Thymus (tissue), 14 donors: ENCODE measurements around the gene B3GALNT2. TPM values are rescaled to one million over a fixed set of nuclear protein-coding genes. Genes with fewer than 3 reads are reported as not detected.
A peak's percentile ranks its signal among the peaks of the same experiment; 100 is the strongest.
"Not testable (repeated sequence)": the region's sequence is repeated elsewhere in the genome, so short reads cannot be mapped to it uniquely, and the experiment has no call there.

Experiments
- DNase-seq, 9 donors: peaks; one replicate each; pipeline ENCODE4 v3.0.0-alpha.2; 2013; ENCODE audit warnings: low spot score in 9 of 9, low read depth in 6 of 9, missing footprints in 1 of 9
- H3K27ac ChIP-seq, 2 donors: one replicate each; pipeline ENCODE4 v1.5.1; 2013; ENCODE audit warnings: control low read depth in 1 of 2, low read depth in 1 of 2, low read length in 1 of 2, mild to moderate bottlenecking in 1 of 2, moderate library complexity in 1 of 2
- H3K27me3 ChIP-seq, 2 donors: one replicate each; pipeline ENCODE4 v1.5.1; 2013; ENCODE audit warnings: low read length in 1 of 2; ENCODE audit not compliant: control insufficient read depth in 2 of 2, insufficient read depth in 1 of 2
- H3K36me3 ChIP-seq, 2 donors: one replicate each; pipeline ENCODE4 v1.5.1; 2013; ENCODE audit warnings: low read length in 1 of 2, mild to moderate bottlenecking in 1 of 2, moderate library complexity in 1 of 2; ENCODE audit not compliant: control insufficient read depth in 2 of 2, insufficient read depth in 2 of 2
- H3K4me1 ChIP-seq, 2 donors: one replicate each; pipeline ENCODE4 v1.5.1; 2013; ENCODE audit warnings: low read length in 2 of 2; ENCODE audit not compliant: control insufficient read depth in 2 of 2, insufficient read depth in 2 of 2
- H3K4me3 ChIP-seq, 2 donors: one replicate each; pipeline ENCODE4 v1.5.1; 2013; ENCODE audit warnings: low read length in 2 of 2, control low read depth in 1 of 2, mild to moderate bottlenecking in 1 of 2
- H3K9me3 ChIP-seq, 2 donors: one replicate each; pipeline ENCODE4 v1.5.1; 2013; ENCODE audit warnings: low read length in 1 of 2, mild to moderate bottlenecking in 1 of 2; ENCODE audit not compliant: control insufficient read depth in 2 of 2, insufficient read depth in 1 of 2
- WGBS: extraction: QIAGEN DNeasy Blood & Tissue Kit; methylation state at CpG from one replicate; pipeline ENCODE4 v1.1.7; 2013; 5-methylcytosine and 5-hydroxymethylcytosine counted together
- long read RNA-seq, 10 donors: transcript quantifications; one replicate each; lab custom pipeline, GENCODE V29; 2026
- polyA plus RNA-seq: library from polyadenylated mRNA; stranded (reverse); fragments of 200-250 nt; gene quantifications from one replicate; pipeline ENCODE4 v1.2.3, GENCODE V29; 2013
- total RNA-seq: library from RNA; stranded (reverse); fragments of 120-200 nt; gene quantifications from one replicate; pipeline ENCODE4 v1.2.4, GENCODE V29; 2013
- donor health status: healthy.

Gene B3GALNT2
- 18.9 TPM for total RNA-seq
- 2.8 TPM for polyA plus RNA-seq
- long read RNA-seq, donor 1: 0 reads
- long read RNA-seq, donor 2, partial matches to known transcripts: 0 of 1 reads
- long read RNA-seq, donor 2, other reads (novel, unspliced or antisense): 0 of 1 reads
- long read RNA-seq, donor 3, partial matches to known transcripts: 0 of 2 reads
- long read RNA-seq, donor 3, other reads (novel, unspliced or antisense): 0 of 2 reads
- long read RNA-seq, donor 4, partial matches to known transcripts: 0 of 1 reads
- long read RNA-seq, donor 4, other reads (novel, unspliced or antisense): 0 of 1 reads
- long read RNA-seq, donor 5, partial matches to known transcripts: 0 of 1 reads
- long read RNA-seq, donor 5, other reads (novel, unspliced or antisense): 0 of 1 reads
- long read RNA-seq, donor 6, partial matches to known transcripts: 0 of 4 reads
- long read RNA-seq, donor 6, other reads (novel, unspliced or antisense): 0 of 4 reads
- long read RNA-seq, donor 7, partial matches to known transcripts: 0 of 1 reads
- long read RNA-seq, donor 7, other reads (novel, unspliced or antisense): 0 of 1 reads
- long read RNA-seq, donor 8, partial matches to known transcripts: 0 of 2 reads
- long read RNA-seq, donor 8, other reads (novel, unspliced or antisense): 0 of 2 reads
- long read RNA-seq, donor 9, partial matches to known transcripts: 0 of 2 reads
- long read RNA-seq, donor 9, other reads (novel, unspliced or antisense): 0 of 2 reads
- long read RNA-seq, donor 10, partial matches to known transcripts: 0 of 4 reads
- long read RNA-seq, donor 10, other reads (novel, unspliced or antisense): 0 of 4 reads

- Histone ChIP-seq H3K27ac (peak within 1 kb of the TSS; percentile 91 to 96), H3K4me3 (peak within 1 kb of the TSS; percentile 74 to 84), H3K4me1 (peaks cover 0 to 7% of the 10 kb centered on the region in 2 donors), H3K27me3 (no peaks in the 10 kb centered on the region), H3K36me3 (no peaks in the 10 kb centered on the region), H3K9me3 (no peaks in the 10 kb centered on the region)
- no peak for DNase-seq
- under 1% methylated on average over 48 of the region's 48 CpGs for WGBS
Measured at GRCh38 chr1:235504122-235504493, at the start of gene B3GALNT2. TSS of gene B3GALNT2 (minus strand) at chr1:235504452. CDS start at chr1:235504252, 200 bp downstream.

GRCh38 chr1:235553112-235553551 is 48.9 kb upstream of the B3GALNT2 start:
- H3K27ac ChIP-seq: no peak overlapping the region
- no peaks in the 10 kb centered on the region for H3K4me1 ChIP-seq
- H3K27me3 ChIP-seq: no peaks in the 10 kb centered on the region
- H3K36me3 ChIP-seq: no peaks in the 10 kb centered on the region
- 98% methylated on average over 5 of the region's 5 CpGs for WGBS
- no peak overlapping the region for H3K4me3 ChIP-seq
- peaks cover 0 to 5% of the 10 kb centered on the region in 2 donors for H3K9me3 ChIP-seq
- no peak for DNase-seq

DNA sequence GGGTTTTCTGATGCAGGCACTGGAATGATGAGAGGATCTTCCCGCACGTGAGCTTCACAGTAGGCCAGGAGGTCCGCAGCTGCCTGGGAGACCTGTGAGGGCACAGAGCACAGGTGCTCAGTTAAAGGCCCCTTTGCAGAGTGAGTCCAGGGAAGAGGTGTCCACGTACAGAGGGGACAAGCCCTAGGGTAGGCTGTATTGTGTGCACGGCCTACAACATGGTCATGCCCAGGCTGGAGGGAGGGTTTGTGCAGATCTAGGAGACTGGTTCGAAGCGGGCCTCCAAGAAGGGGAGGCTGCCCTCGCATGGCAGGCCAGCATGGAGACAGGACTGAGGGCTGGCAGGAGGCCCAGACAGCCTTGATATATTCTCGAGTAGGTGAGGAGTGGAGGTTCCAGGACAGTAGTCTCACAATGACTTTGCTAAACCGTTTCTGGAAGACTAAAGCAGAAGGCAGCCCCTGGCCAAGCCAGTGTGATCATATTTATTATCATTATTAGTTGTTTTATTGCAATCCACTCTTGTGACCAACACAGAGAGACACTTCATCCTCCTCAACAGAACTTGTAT is 48.0 kb upstream of the B3GALNT2 start:
- DNase-seq: no peak
- Histone ChIP-seq H3K27ac (no peak overlapping the region), H3K27me3 (no peaks in the 10 kb centered on the region), H3K36me3 (no peaks in the 10 kb centered on the region), H3K4me1 (no peaks in the 10 kb centered on the region), H3K9me3 (peaks cover 0 to 5% of the 10 kb centered on the region in 2 donors), H3K4me3 (no peak overlapping the region)
- 94% methylated on average over 10 of the region's 10 CpGs for WGBS

DNA sequence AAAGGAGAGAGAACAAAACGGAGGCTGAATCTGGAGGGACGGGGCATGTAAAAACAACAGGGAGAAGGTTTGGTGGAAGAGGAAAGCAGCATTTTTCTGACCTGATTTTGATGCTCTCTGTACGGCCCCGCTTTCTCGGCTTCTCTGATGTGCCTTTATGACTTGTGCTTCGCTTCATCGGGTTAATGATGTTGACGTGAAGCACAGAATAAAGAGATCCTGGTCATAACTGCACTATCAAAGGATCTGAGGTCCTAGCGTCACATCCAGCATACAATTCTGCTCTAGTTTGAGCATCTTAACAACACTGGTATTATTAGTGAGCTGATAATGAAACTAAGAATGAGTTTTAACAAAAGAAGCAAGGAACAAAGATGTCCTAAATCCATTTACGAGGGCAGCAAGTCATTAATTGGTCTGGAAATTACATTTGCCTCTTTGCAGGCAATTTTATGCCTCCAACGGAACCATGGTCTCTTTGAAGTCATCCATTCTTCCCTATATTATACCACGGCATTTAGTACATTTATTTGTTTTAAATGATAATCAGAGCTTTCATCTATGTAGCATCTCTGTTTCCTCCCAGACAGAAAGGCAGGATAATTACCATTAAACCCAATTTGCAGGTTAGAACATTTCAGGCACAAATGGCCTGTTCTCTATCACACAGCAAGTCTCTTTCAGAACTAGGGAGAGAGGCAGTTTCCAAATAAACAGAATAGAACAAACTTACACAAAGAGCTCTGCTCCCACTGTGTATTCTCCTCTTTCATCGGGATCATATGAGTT is 45.3 kb upstream of the B3GALNT2 start:
- 87% methylated on average over 13 of the region's 13 CpGs for WGBS
- Histone ChIP-seq H3K9me3 (peaks cover 0 to 5% of the 10 kb centered on the region in 2 donors), H3K36me3 (no peaks in the 10 kb centered on the region), H3K4me1 (no peaks in the 10 kb centered on the region), H3K27ac (no peak overlapping the region), H3K4me3 (no peak overlapping the region), H3K27me3 (no peaks in the 10 kb centered on the region)
- no peak for DNase-seq

- not testable (repeated sequence) for H3K4me1 ChIP-seq, DNase-seq
- WGBS: 70% methylated on average over 10 of the region's 10 CpGs
Measured at GRCh38 chr1:235546369-235547155, 42.3 kb upstream of the B3GALNT2 start.

DNA sequence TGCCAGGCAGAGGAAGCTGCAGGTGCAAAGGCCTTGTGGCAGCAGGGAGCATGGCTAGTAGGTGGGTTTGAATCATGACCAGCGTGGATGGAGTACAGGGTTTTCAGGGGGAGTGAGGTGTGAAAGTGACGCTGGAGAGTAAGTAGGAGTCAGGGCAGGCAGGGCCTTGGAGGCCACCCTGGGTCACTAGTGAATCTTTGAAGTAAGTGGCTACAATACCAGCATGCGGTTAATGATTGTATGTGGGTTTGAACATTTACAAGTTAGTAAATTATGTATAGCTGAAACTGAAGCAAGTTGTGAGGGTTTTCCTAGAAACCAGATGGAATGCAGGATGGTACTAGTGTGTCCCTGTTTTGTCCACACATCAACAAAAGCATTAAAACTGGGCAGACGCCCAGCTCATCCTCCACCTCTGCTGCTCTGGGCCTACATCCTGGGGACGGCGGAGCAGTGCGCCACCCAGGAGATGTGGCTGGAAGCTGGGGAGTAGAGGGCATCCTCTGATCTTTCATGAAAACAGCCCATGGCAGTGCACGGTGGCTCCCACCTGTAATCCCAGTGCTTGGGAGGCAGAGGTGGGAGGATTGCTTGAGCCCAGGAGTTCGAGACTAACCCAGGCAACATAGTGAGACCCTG is 41.2 kb upstream of the B3GALNT2 start:
- no peaks in the 10 kb centered on the region for H3K27me3 ChIP-seq
- no peaks in the 10 kb centered on the region for H3K4me1 ChIP-seq
- H3K4me3 ChIP-seq: no peak overlapping the region
- no peaks in the 10 kb centered on the region for H3K36me3 ChIP-seq
- DNase-seq: no peak
- no peaks in the 10 kb centered on the region for H3K9me3 ChIP-seq
- no peak overlapping the region for H3K27ac ChIP-seq
- 97% methylated on average over 9 of the region's 9 CpGs for WGBS

More at GRCh38 chr1:235546369-235547155, 42.3 kb upstream of the B3GALNT2 start:
- H3K4me3 ChIP-seq, H3K27me3 ChIP-seq, H3K9me3 ChIP-seq, H3K27ac ChIP-seq, H3K36me3 ChIP-seq: not testable (repeated sequence)

DNA sequence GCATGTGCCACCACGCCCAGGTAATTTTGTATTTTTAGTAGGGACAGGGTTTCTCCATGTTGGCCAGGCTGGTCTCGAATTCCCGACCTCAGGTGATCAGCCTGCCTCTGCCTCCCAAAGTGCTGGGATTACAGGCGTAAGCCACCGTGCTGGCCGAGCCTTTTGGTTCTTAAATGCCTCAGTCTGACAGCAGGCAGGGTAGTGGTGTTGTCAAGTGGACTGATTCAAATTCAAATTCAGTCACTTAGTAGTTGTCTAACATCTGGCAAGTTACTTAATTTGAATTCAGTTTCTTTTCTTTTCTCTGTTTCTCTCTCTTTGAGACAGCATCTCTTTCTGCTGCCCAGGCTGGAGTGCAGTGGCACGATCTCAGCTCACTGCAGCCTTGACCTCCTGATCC is 38.6 kb upstream of the B3GALNT2 start:
- not testable (repeated sequence) for H3K4me3 ChIP-seq, H3K4me1 ChIP-seq, DNase-seq, H3K9me3 ChIP-seq, H3K27ac ChIP-seq, H3K27me3 ChIP-seq, H3K36me3 ChIP-seq
- 91% methylated on average over 7 of the region's 7 CpGs for WGBS
